B cell (primary cell): ENCODE measurements around the gene ATP11B. TPM values are rescaled to one million over a fixed set of nuclear protein-coding genes. Genes with fewer than 3 reads are reported as not detected.
A peak's percentile ranks its signal among the peaks of the same experiment; 100 is the strongest.

Experiments used
- ATAC-seq: fragments of 200-7000 bp; cut with Tn5 transposase; one replicate; pipeline ENCODE4 v1.10.0; 2021; ENCODE audit warnings: low read depth, mild to moderate bottlenecking, moderate number of reproducible peaks, moderate library complexity
- CTCF ChIA-PET: fragments of 350-600 bp; sonication (Branson Sonifier 250); formaldehyde crosslinking; loops from one replicate; lab custom pipeline; 2021; ENCODE audit warnings: antibody characterized with exemption, inconsistent platforms; lab: Charles Lee
- POLR2A ChIA-PET: fragments of 350-600 bp; sonication (Branson Sonifier 250); formaldehyde crosslinking; loops from one replicate; lab custom pipeline; 2021; ENCODE audit warnings: antibody characterized with exemption; lab: Charles Lee
- DNase-seq: peaks from one replicate; pipeline ENCODE4 v3.0.0; 2013
- H2AFZ ChIP-seq: 2 replicates; pipeline ENCODE4 v1.6.1; 2012; ENCODE audit warnings: mild to moderate bottlenecking, low read depth, low read length; ENCODE audit not compliant: insufficient read depth, poor library complexity, severe bottlenecking
- H3K27ac ChIP-seq, 2 donors: 1 replicate in 1 of 2; 2 replicates in 1 of 2; pipeline ENCODE4 v1.5.1; 2012 to 2013; ENCODE audit warnings: low read length in 2 of 2, mild to moderate bottlenecking in 2 of 2, moderate library complexity in 1 of 2
- H3K27me3 ChIP-seq, 4 experiments: fragments of 200-600 bp in 1 of 4; sonication (generic) in 1 of 4; replicated peaks in 1 of 4; 1 replicate in 2 of 4; 2 replicates in 2 of 4; pipeline versions ENCODE4 v1.6.1 to v1.7.0; 2013 to 2016; ENCODE audit warnings: low read length in 3 of 4, mild to moderate bottlenecking in 2 of 4, mixed read lengths in 1 of 4, moderate library complexity in 1 of 4; ENCODE audit not compliant: insufficient read depth in 4 of 4, control insufficient read depth in 3 of 4; ENCODE audit errors: control extremely low read depth in 1 of 4
- H3K36me3 ChIP-seq, 2 experiments: replicated peaks in 1 of 2; 1 replicate in 1 of 2; 2 replicates in 1 of 2; pipeline versions ENCODE4 v1.6.1 to v1.7.1; 2013; ENCODE audit warnings: low read length in 1 of 2; ENCODE audit not compliant: insufficient read depth in 2 of 2, control insufficient read depth in 1 of 2; ENCODE audit errors: control extremely low read depth in 1 of 2, extremely low read depth in 1 of 2
- H3K4me1 ChIP-seq, 2 donors: fragments of 200-600 bp in 1 of 2; sonication (generic) in 1 of 2; 1 replicate in 1 of 2; 2 replicates in 1 of 2; pipeline versions ENCODE4 v1.5.1 to v1.6.1; 2013 to 2017; ENCODE audit warnings: low read length in 2 of 2; ENCODE audit not compliant: control insufficient read depth in 2 of 2, insufficient read depth in 2 of 2
- H3K4me2 ChIP-seq: replicated peaks from 2 replicates; pipeline ENCODE3; 2012; ENCODE audit warnings: mild to moderate bottlenecking, low read depth, low read length; ENCODE audit not compliant: poor library complexity, severe bottlenecking
- H3K4me3 ChIP-seq, 5 experiments: fragments of 200-600 bp in 1 of 5; sonication (generic) in 1 of 5; 1 replicate in 3 of 5; 2 replicates in 2 of 5; pipeline versions ENCODE4 v1.5.1 to v1.7.0; 2011 to 2016; ENCODE audit warnings: low read length in 4 of 5, mild to moderate bottlenecking in 4 of 5, low read depth in 2 of 5, control low read depth in 1 of 5, moderate library complexity in 1 of 5; ENCODE audit not compliant: insufficient read depth in 1 of 5; ENCODE audit errors: control extremely low read depth in 1 of 5, extremely low read depth in 1 of 5
- H3K79me2 ChIP-seq: fragments of 200-600 bp; sonication (generic); one replicate; pipeline ENCODE4 v1.6.0; 2016; ENCODE audit warnings: low read length; ENCODE audit not compliant: control insufficient read depth, insufficient read depth
- H3K9ac ChIP-seq: fragments of 200-600 bp; sonication (generic); 2 replicates; pipeline ENCODE4 v1.6.1; 2017; ENCODE audit warnings: mild to moderate bottlenecking, low read length, moderate library complexity
- H3K9me3 ChIP-seq, 3 donors: one replicate each; pipeline versions ENCODE4 v1.6.1 to v1.7.1; 2013; ENCODE audit warnings: low read length in 2 of 3; ENCODE audit not compliant: control insufficient read depth in 2 of 3, insufficient read depth in 1 of 3; ENCODE audit errors: control extremely low read depth in 1 of 3
- H4K20me1 ChIP-seq: 2 replicates; pipeline ENCODE4 v1.6.0; 2012; ENCODE audit warnings: mild to moderate bottlenecking, low read length; ENCODE audit not compliant: insufficient read depth, control insufficient read depth, poor library complexity, severe bottlenecking
- H3K27ac Mint-ChIP-seq: one replicate; pipeline ENCODE4 v1.8.0; 2021; ENCODE audit warnings: mixed read lengths
- H3K27me3 Mint-ChIP-seq: one replicate; pipeline ENCODE4 v1.8.0; 2021; ENCODE audit warnings: mixed read lengths
- H3K4me1 Mint-ChIP-seq: one replicate; pipeline ENCODE4 v1.8.0; 2021; ENCODE audit warnings: mixed read lengths
- H3K4me3 Mint-ChIP-seq: one replicate; pipeline ENCODE4 v1.8.0; 2021; ENCODE audit warnings: mixed read lengths
- H3K9me3 Mint-ChIP-seq: one replicate; pipeline ENCODE4 v1.8.0; 2022; ENCODE audit warnings: mixed read lengths; ENCODE audit not compliant: insufficient read depth
- CTCF ChIP-seq: fragments of 200-600 bp; IDR thresholded peaks from one replicate; pipeline ENCODE4 v1.8.0; 2022; ENCODE audit warnings: antibody characterized with exemption, mild to moderate bottlenecking
- EZH2 ChIP-seq: IDR thresholded peaks from 2 replicates; pipeline ENCODE4 v1.6.1; 2012; ENCODE audit warnings: borderline replicate concordance, low read depth, mild to moderate bottlenecking, moderate library complexity, low read length; ENCODE audit not compliant: insufficient read depth, poor library complexity, severe bottlenecking
- WGBS: methylation state at CpG from one replicate; pipeline ENCODE4 v1.1.5; 2013; ENCODE audit warnings: missing lambda C conversion rate; ENCODE audit not compliant: insufficient coverage; 5-methylcytosine and 5-hydroxymethylcytosine counted together
- intact Hi-C: fragments of 100-400 bp; cut with micrococcal nuclease; formaldehyde crosslinking; loops from one replicate; pipeline ENCODE4 v1.10.0; 2022
- polyA plus RNA-seq: library from polyadenylated mRNA; depleted of rRNA; stranded (reverse); fragments of >200 nt; gene quantifications from 2 replicates; pipeline ENCODE4 v1.2.3, GENCODE V29; 2012
- total RNA-seq, 2 donors: library from RNA; stranded (reverse); fragments of 120-200 nt in 1 of 2; gene quantifications; 1 replicate in 1 of 2; 2 replicates in 1 of 2; pipeline versions ENCODE4 v1.2.3 to v1.2.4, GENCODE V29; 2013 to 2022

ATP11B gene
- total and polyA plus RNA-seq, 2 donors (not counting 1 experiment from before 2014, with no cell fraction given), result 14.0 to 81.9 TPM

- Histone ChIP-seq H3K27me3 (no peaks in the 10 kb centered on the region), H2AFZ (no peak overlapping the region), H3K79me2 (peaks cover 19% of the 10 kb centered on the region), H3K9me3 (no peaks in the 10 kb centered on the region), H4K20me1 (no peaks in the 10 kb centered on the region), H3K4me2 (no peak overlapping the region), H3K4me3 (no peak overlapping the region), H3K27ac (no peak overlapping the region), H3K36me3 (no peaks in the 10 kb centered on the region), H3K4me1 (peaks cover 32 to 37% of the 10 kb centered on the region in 2 donors), H3K9ac (no peak overlapping the region)
- H3K4me3 Mint-ChIP-seq, result no peak overlapping the region
- POLR2A ChIA-PET, result no interaction called here
- peaks cover 5% of the 10 kb centered on the region for H3K27me3 Mint-ChIP-seq
- CTCF ChIA-PET, result interaction anchor here (1.3 kb wide), 1 partner anchor 1878 kb away, joined by 3 read pairs; the partner anchor contains the start of gene FXR1
- H3K27ac Mint-ChIP-seq, result no peak overlapping the region
- DNase-seq (no peak), ATAC-seq (no peak)
- TF ChIP-seq CTCF (no peak), EZH2 (no peak)
- no peaks in the 10 kb centered on the region for H3K9me3 Mint-ChIP-seq
- peaks cover 28% of the 10 kb centered on the region for H3K4me1 Mint-ChIP-seq
- intact Hi-C loops, result loop anchor here (5.0 kb wide), 2 partner anchors 47 to 73 kb away; no protein-coding TSS in a partner anchor
- WGBS, result no CpG with 5 or more reads among the region's 1 CpG
Observed at GRCh38 chr3:182790612-182791011, 2.7 kb upstream of the ATP11B start.

GRCh38 chr3:182793663-182794454 is 555 bp downstream of the ATP11B start:
- Histone ChIP-seq H3K79me2 (peaks cover 51% of the 10 kb centered on the region), H3K4me1 (peaks cover 29 to 33% of the 10 kb centered on the region in 2 donors), H3K9me3 (no peaks in the 10 kb centered on the region), H3K4me2 (peak overlapping the region; percentile 84), H2AFZ (peak overlapping the region; percentile 76), H3K36me3 (peaks cover 0 to 2% of the 10 kb centered on the region in 2 experiments), H4K20me1 (peaks cover 17% of the 10 kb centered on the region), H3K27me3 (no peaks in the 10 kb centered on the region), H3K4me3 (peak overlapping the region; percentile 72 to 94 (median 83)), H3K27ac (peak overlapping the region; percentile 92 to 94), H3K9ac (peak overlapping the region; percentile 95)
- ChIA-PET CTCF (interaction anchor here (0.8 to 1.8 kb wide), 6 partner anchors 44 to 841 kb away, joined by 3 to 4 read pairs (median 3); partner anchors contain the start of gene KLHL24), POLR2A (interaction anchor here (0.5 kb wide), 1 partner anchor 1881 kb away, joined by 6 read pairs; the partner anchor contains the start of gene FXR1)
- H3K27me3 Mint-ChIP-seq, result no peaks in the 10 kb centered on the region
- no peaks in the 10 kb centered on the region for H3K9me3 Mint-ChIP-seq
- peak; percentile 39 for ATAC-seq
- peak overlapping the region; percentile 98 for H3K27ac Mint-ChIP-seq
- under 1% methylated on average over 78 of the region's 86 CpGs for WGBS
- intact Hi-C loops, result loop anchor here (1.0 to 5.0 kb wide), 5 partner anchors 43 to 1805 kb away; partner anchors contain the start of genes DNAJC19 and MCCC1
- peak overlapping the region; percentile 96 for H3K4me3 Mint-ChIP-seq
- TF ChIP-seq CTCF (no peak), EZH2 (no peak)
- DNase-seq, result peak; percentile 74
- H3K4me1 Mint-ChIP-seq, result peaks cover 40% of the 10 kb centered on the region
